ENCODE measurements around the gene ZNF446.
"Not testable (repeated sequence)": the region's sequence is repeated elsewhere in the genome, so short reads cannot be mapped to it uniquely, and the experiment has no call there.

The ZNF446 gene

GRCh38 chr19:58507602-58508223 is 31.6 kb downstream of the ZNF446 start:
- not testable (repeated sequence) for DNase-seq

GRCh38 chr19:58509731-58510083 is 33.6 kb downstream of the ZNF446 start:
- DNase-seq: no peak

GRCh38 chr19:58510084-58510862 is 34.1 kb downstream of the ZNF446 start:
- DNase-seq: no peak

DNA sequence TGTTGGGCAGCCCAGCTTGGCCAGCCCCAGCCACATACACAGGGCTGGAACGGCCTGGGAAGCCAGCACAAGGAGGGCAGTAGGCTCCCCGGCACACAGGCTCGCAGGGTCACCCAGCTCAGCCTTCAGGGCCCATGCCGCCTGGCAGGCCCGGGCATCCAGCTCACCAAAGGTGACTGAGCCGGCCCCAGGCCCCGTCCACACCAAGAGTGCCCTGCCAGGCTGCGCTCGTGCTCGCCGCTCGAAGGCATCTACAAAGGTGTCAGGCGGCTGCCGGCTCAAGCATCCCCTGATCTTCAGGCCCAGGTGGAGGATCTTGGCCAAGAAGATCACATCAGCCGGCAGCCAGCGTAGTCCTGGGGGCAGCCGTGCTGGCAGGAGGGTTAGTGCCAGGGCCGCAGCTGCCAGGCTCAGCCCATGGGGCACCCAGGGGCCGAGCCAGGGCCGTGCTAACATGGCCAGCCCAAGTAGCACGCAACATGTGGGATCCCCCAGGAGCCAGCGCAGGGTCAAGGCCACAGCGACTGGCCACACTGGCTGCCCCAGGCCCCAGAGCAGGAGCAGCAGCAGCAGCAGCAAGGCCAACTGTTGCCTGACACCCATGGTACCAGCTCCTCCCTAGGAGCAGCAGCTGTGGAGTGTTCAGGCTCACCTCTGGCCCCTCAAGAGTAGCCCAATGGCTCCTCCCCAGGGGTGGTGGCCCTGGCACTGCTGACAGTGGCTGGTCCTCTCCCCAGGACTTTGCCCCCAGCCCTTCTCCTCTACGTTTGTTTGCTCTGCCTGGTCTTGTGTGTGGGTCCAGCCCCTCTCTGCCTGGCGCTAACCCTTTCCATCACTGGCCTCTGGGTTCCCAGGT is 35.4 kb downstream of the ZNF446 start, which contains the start of gene SLC27A5:
Gene SLC27A5 (minus strand): TSS at position 640 of the 856 bp plus-strand sequence. CDS start 37 bp downstream, at position 603.
- DNase-seq: no peak

DNA sequence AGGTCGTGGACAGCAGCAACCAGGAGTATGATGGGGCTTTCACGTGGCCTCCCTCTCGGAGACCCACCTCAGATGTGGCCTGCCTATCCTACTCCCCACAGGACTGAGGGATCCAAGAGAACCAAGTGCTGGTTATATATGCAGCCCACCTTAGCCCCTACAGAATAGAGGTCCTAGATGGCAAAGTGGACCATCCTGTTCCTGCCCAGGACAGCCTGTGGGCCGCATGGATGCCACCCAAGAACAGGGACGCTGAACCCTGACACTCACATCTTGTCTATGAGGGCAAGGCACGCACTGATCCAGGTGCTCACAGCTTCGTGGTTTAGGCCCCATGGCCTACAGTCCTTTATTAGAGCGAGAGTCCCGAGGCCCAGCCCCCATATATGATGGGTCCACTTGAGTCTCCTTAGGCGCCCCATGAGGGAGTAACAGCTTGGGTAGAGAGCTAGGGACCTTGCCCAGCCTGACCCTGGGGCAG is 37.1 kb downstream of the ZNF446 start:
- DNase-seq: no peak

GRCh38 chr19:58513694-58514563 is 37.8 kb downstream of the ZNF446 start:
- DNase-seq: peak; percentile 91

- DNase-seq: no peak
Observed at GRCh38 chr19:58514564-58515022, 38.4 kb downstream of the ZNF446 start.

DNA sequence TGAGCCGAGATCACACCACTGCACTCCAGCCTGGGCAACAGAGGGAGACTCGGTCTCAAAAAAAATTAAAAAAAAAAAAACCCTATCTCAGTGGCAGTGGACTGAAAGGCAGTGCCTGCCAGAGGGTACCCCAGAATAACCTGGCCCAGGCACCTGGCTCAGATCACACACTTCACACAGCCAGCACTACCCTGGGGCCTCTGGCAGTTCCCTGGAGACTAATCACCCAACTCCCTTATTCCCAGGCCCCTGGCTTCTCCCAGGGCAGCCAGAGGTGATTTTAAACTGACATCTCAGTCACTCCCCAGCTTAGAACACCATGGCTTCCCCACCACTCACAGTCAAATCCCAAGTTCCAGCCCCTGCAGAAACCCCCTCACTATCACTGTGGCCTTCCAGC is 39.1 kb downstream of the ZNF446 start:
- DNase-seq: no peak

- DNase-seq: no peak
Observed at GRCh38 chr19:58516246-58516836, 40.2 kb downstream of the ZNF446 start.

- DNase-seq: no peak
Observed at GRCh38 chr19:58516964-58517833, 41.0 kb downstream of the ZNF446 start.

DNA sequence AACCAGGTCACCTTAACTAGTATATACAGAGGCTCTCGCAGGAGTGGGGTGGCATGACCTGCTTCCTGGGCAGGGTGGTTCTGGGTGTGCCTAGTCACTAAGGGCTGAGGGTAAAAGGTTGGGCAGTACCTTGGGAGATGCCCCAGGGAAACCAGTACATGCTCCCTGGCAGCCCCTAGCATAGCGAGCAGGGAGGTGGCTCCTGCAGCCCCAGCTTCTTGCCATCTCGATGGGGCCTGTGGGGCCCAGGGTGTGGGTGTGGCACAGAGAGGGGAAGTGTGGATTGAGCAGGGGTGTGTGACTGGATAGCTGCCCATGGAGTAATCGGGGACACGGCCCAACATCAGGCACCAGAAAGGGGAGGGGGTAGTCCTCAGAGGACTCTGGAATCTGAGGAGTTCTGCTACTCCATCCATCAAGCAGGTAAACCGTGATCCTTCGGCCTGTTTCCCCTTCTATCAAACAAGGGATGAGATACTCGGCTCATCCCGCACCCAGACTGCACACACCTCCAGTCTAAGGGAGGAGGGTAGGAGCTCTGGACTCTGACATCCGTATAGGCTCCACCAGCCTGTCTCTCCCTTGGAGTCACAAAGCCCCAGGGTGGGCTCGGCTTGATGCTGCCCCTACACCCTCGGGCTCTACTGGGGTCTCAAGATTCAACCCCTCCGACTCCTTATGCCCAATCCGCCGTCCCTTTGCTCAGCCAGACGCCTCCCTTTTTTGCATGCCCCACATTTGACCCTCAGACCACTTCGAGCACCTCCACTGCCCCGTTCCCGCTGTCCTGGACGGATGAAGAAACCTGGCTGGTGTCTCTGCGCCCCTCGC is 42.3 kb downstream of the ZNF446 start:
- DNase-seq: no peak

- peak; percentile 49 to 50 for DNase-seq
Observed at GRCh38 chr19:58519087-58519354, 42.9 kb downstream of the ZNF446 start.

DNA sequence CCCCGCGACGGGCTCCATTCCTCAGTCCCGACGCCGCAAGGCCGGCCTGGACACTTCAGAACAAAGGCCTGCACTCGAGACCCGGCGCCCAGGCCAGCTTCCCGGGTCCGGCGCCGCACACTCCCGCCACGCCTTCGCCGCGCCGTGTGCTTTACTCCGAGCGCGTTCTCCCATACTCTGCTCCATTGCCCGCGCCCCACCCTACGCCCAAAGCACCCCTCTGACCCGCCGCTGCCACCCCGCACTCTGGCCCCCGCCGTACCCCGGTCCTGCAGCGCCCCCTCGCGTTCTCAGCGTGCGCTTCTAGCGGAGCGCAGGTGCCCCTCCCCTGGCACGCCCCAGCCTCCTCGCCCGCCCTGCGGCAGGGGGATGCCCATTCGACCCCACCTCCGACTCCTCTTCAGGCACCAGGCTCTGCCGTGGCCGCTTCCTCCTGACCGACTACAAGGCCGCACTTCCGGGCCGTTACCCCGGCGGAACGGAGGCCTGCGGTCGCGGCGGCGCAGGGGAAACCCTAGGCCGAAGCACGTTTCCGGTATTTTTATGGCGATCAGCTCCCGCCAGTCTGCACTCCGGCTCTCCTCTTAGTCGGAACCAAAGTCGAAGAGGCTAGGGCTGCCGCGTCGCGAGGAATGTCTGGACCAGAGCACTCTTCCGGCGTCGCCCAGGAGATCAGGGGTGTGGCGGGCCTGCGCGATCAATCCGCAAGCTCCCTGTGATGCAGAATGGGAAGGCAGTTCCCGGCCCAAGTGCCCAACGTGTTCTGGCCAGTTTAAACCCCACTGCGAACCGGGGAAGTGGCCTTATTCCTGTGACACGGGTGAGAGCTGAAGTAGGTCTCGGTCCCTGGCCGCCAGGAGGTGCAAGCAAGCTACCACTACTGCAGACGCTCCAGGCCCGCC is 43.5 kb downstream of the ZNF446 start, which contains the start of gene ZBTB45:
Gene ZBTB45 (minus strand): TSS at position 456 of the 902 bp plus-strand sequence. CDS start 2,137 bp downstream, outside the sequence.
- peak; percentile 81 to 83 for DNase-seq

DNA sequence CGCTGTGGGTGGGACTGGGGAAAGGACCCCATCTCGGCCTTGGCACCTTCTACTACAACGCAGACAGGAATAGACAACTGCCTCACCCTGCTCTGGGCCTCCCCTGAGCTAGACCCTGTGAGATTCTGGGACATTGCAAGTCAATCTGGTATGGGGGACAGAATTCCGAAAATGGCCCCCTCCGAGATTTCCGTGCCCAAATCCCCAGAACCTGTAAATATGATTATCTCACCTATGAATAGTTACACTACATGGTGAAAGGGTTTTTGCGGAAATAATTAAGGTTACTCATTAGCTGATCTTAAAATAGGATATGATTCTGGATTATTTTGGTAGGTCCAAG is 44.1 kb downstream of the ZNF446 start:
- no peak for DNase-seq

DNA sequence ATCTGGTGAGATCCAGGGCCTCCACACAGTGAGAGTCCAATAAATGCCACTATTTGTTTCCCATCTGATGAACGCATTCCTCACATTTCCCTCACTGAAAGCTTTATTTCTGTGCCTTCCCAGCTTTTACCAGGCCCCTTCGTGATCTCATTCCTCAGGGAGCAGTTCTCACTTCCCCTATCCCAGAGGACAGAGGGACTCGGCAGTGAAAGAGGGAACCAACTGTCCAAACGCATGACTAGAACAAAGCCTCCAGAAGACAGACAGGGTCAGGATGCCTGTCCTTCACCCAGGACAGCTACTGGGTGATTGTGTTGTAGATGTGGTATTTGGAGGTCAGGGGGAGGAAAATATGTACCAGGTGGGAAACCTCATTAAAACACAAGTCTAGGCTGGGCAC is 45.5 kb downstream of the ZNF446 start:
- DNase-seq: no peak

DNA sequence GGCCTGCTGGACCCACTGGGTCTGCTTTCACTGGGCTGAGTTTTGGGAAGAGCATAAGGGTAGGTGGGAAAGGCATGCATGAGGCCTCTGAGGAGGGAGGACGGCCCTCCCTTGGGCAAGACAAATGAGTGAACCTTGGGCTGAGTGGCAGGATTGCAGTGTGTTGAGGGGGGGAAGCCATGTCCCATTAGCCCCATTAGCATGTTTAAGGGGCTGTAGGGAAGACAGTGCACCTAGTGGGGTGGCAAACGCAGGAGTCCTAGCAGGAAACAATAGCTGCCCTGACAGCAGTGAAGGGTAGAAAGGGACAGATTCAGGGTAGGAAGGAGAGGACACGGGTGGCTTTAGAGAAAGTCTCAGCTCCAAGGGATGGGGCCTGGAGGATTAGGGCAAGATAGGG is 46.6 kb downstream of the ZNF446 start:
- DNase-seq: no peak

DNA sequence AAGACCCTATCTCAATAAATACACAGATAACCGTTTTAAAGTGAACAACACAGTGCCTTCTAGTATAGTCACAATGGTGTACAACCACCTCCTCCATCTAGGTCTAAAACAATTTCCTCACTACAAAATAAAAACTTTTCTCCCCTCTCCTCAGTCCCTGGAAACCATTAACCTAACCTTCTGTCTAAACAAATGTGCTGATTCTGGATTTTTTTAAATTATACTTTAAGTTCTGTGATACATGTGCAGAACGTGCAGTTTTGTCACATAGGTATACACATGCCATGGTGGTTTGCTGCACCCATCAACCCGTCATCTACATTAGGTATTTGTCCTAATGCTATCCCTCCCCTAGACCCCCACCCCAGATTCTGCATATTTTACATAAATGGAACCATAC is 53.3 kb downstream of the ZNF446 start:
- DNase-seq: no peak

Measured in activated CD4-positive, alpha-beta T cell treated with anti-CD3 and anti-CD28 coated beads for 4 hours (primary cell).